SK-N-SH (cell line): Measurements from ENCODE around the gene TMEM182. TPM values are rescaled to one million over a fixed set of nuclear protein-coding genes. Genes with fewer than 3 reads are reported as not detected.

Experiments
- CTCF ChIA-PET: fragments of 300-600, 350-600 bp; formaldehyde crosslinking; extraction: SDS; loops from one replicate; lab custom pipeline; 2021; lab: Yijun Ruan, JAX
- POLR2A ChIA-PET: fragments of 350-600 bp; sonication (Branson Sonifier 250); formaldehyde crosslinking; extraction: SDS; loops from one replicate; lab custom pipeline; 2020; ENCODE audit warnings: antibody characterized with exemption, inconsistent platforms; lab: Yijun Ruan, JAX
- DNase-seq: peaks from one replicate; pipeline ENCODE4 v3.0.0; 2012
- H2AFZ ChIP-seq: fragments of 200-600 bp; sonication (generic); 2 replicates; pipeline ENCODE4 v1.8.1; 2016; ENCODE audit warnings: antibody characterized with exemption, mild to moderate bottlenecking, low read depth
- H3F3A ChIP-seq: fragments of 200-600 bp; sonication (generic); replicated peaks from 2 replicates; pipeline ENCODE3; 2016; ENCODE audit warnings: antibody characterized with exemption, mild to moderate bottlenecking; ENCODE audit not compliant: insufficient read depth
- H3K27ac ChIP-seq, 2 experiments: fragments of 200-500 bp in 1 of 2; fragments of 200-600 bp in 1 of 2; sonication (Bioruptor generic) in 1 of 2; sonication (generic), shearing (Covaris generic) in 1 of 2; 2 replicates each; pipeline versions ENCODE4 v1.5.1 to v1.6.1; 2014 to 2016; ENCODE audit warnings: low read depth in 2 of 2, inconsistent platforms in 1 of 2, low read length in 1 of 2, mild to moderate bottlenecking in 1 of 2, mixed read lengths in 1 of 2
- H3K27me3 ChIP-seq: fragments of 200-600 bp; sonication (generic), shearing (Covaris generic); 2 replicates; pipeline ENCODE4 v1.6.1; 2016; ENCODE audit warnings: mixed run types; ENCODE audit not compliant: insufficient read depth
- H3K36me3 ChIP-seq, 2 experiments: fragments of 200-500 bp in 1 of 2; fragments of 200-600 bp in 1 of 2; sonication (Bioruptor generic) in 1 of 2; sonication (generic) in 1 of 2; replicated peaks in 1 of 2; 2 replicates each; pipeline versions ENCODE3 to v1.5.1; 2014 to 2016; ENCODE audit warnings: low read length in 1 of 2, mild to moderate bottlenecking in 1 of 2; ENCODE audit not compliant: insufficient read depth in 2 of 2, control insufficient read depth in 1 of 2
- H3K4me1 ChIP-seq, 2 experiments: fragments of 200-500 bp in 1 of 2; fragments of 200-600 bp in 1 of 2; sonication (Bioruptor generic) in 1 of 2; sonication (generic), shearing (Covaris generic) in 1 of 2; 2 replicates each; pipeline versions ENCODE4 v1.5.1 to v1.6.1; 2014 to 2016; ENCODE audit warnings: low read depth in 1 of 2, low read length in 1 of 2, mixed run types in 1 of 2; ENCODE audit not compliant: insufficient read depth in 2 of 2, control insufficient read depth in 1 of 2
- H3K4me2 ChIP-seq: fragments of 200-600 bp; sonication (generic), shearing (Covaris generic); 2 replicates; pipeline ENCODE4 v1.6.1; 2017; ENCODE audit warnings: mixed run types
- H3K4me3 ChIP-seq, 2 experiments: fragments of 200-500 bp in 1 of 2; fragments of 200-600 bp in 1 of 2; sonication (Bioruptor generic) in 1 of 2; sonication (generic), shearing (Covaris generic) in 1 of 2; 2 replicates each; pipeline versions ENCODE4 v1.5.1 to v1.8.1; 2014 to 2016; ENCODE audit warnings: low read depth in 2 of 2, inconsistent platforms in 1 of 2, low read length in 1 of 2, mild to moderate bottlenecking in 1 of 2, mixed read lengths in 1 of 2, moderate library complexity in 1 of 2
- H3K79me2 ChIP-seq: fragments of 200-600 bp; sonication (generic); 2 replicates; pipeline ENCODE4 v1.8.1; 2017; ENCODE audit warnings: mild to moderate bottlenecking; ENCODE audit not compliant: insufficient read depth
- H3K9ac ChIP-seq: fragments of 200-600 bp; sonication (generic); 2 replicates; pipeline ENCODE4 v1.6.1; 2017; ENCODE audit warnings: mixed run types
- H3K9me2 ChIP-seq: fragments of 200-600 bp; sonication (generic); 2 replicates; pipeline ENCODE4 v1.6.1; 2017; ENCODE audit warnings: mixed run types
- H3K9me3 ChIP-seq: fragments of 200-600 bp; sonication (generic); 2 replicates; pipeline ENCODE4 v1.6.1; 2017; ENCODE audit warnings: mixed run types, mild to moderate bottlenecking, moderate library complexity
- H4K20me1 ChIP-seq: fragments of 200-600 bp; sonication (generic); 2 replicates; pipeline ENCODE4 v1.6.1; 2017; ENCODE audit warnings: mild to moderate bottlenecking, mixed run types; ENCODE audit not compliant: insufficient read depth
- CHD2 ChIP-seq: fragments of 150-350 bp; IDR thresholded peaks from 2 replicates; pipeline ENCODE4 v1.6.1; 2018; ENCODE audit warnings: low read length; ENCODE audit not compliant: partially characterized antibody
- ELF1 ChIP-seq: IDR thresholded peaks from 2 replicates; pipeline ENCODE4 v1.4.0; 2012
- EP300 ChIP-seq, 2 experiments: IDR thresholded peaks; 2 replicates each; pipeline versions ENCODE4 v1.4.0 to v1.6.1; 2012; ENCODE audit warnings: borderline replicate concordance in 1 of 2, low read depth in 1 of 2, low read length in 1 of 2
- EZH2phosphoT487 ChIP-seq: fragments of 200-600 bp; sonication (generic); IDR thresholded peaks from 2 replicates; pipeline ENCODE4 v1.6.1; 2017; ENCODE audit warnings: low read depth, mixed run types, mild to moderate bottlenecking, antibody characterized with exemption, moderate library complexity, borderline replicate concordance
- FOXM1 ChIP-seq: IDR thresholded peaks from 2 replicates; pipeline ENCODE4 v1.4.0; 2012; ENCODE audit warnings: low read depth, mild to moderate bottlenecking
- GATA2 ChIP-seq: sonication (generic); formaldehyde crosslinking; IDR thresholded peaks from 2 replicates; pipeline ENCODE4 v1.5.0; 2020; ENCODE audit warnings: mild to moderate bottlenecking, missing genetic modification reagents
- MXI1 ChIP-seq: IDR thresholded peaks from 2 replicates; pipeline ENCODE4 v1.6.1; 2012; ENCODE audit warnings: mild to moderate bottlenecking, low read depth, low read length, improper control_type of control experiment
- NFIC ChIP-seq: IDR thresholded peaks from 2 replicates; pipeline ENCODE4 v1.4.0; 2012; ENCODE audit warnings: borderline replicate concordance
- PBX3 ChIP-seq: IDR thresholded peaks from 2 replicates; pipeline ENCODE4; 2012
- RCOR1 ChIP-seq: fragments of 150-350 bp; IDR thresholded peaks from 2 replicates; pipeline ENCODE4 v1.6.1; 2017; ENCODE audit warnings: antibody characterized with exemption, low read length
- RXRA ChIP-seq: IDR thresholded peaks from 2 replicates; pipeline ENCODE4 v1.4.0; 2012; ENCODE audit warnings: low read depth, mild to moderate bottlenecking, borderline replicate concordance
- SMC3 ChIP-seq: IDR thresholded peaks from 2 replicates; pipeline ENCODE4 v1.6.1; 2012; ENCODE audit warnings: low read depth, low read length, improper control_type of control experiment
- TAF1 ChIP-seq: IDR thresholded peaks from 2 replicates; pipeline ENCODE4 v1.6.1; 2012; ENCODE audit warnings: low read depth, mild to moderate bottlenecking, low read length, moderate library complexity, borderline replicate concordance
- TCF12 ChIP-seq: IDR thresholded peaks from 2 replicates; pipeline ENCODE4 v1.4.0; 2012
- ZBTB33 ChIP-seq: IDR thresholded peaks from 2 replicates; pipeline ENCODE4 v1.4.0; 2012; ENCODE audit warnings: low read depth, borderline replicate concordance
- WGBS: methylation state at CpG from one replicate; pipeline ENCODE4 v1.1.6; 2017; ENCODE audit warnings: low lambda C conversion rate; 5-methylcytosine and 5-hydroxymethylcytosine counted together
- polyA plus RNA-seq, 3 experiments: library from polyadenylated mRNA; depleted of rRNA; stranded (reverse); fragments of >200 nt; gene quantifications; 2 replicates each; pipeline ENCODE4 v1.2.3, GENCODE V29; 2012
- TF ChIP-seq, protein P1 (sequence below): fragments of 150-350 bp; IDR thresholded peaks from 2 replicates; pipeline ENCODE4 v1.6.1; 2017; ENCODE audit warnings: antibody characterized with exemption, low read length, low read depth, borderline replicate concordance
- TF ChIP-seq, protein P2 (sequence below): IDR thresholded peaks from 2 replicates; pipeline ENCODE4 v1.4.0; 2012; ENCODE audit warnings: low read depth
- TF ChIP-seq, protein P3 (sequence below): IDR thresholded peaks from 2 replicates; pipeline ENCODE4 v1.4.0; 2012; ENCODE audit warnings: low read depth, borderline replicate concordance
- TF ChIP-seq, protein P4 (sequence below): fragments of 150-350 bp; IDR thresholded peaks from 2 replicates; pipeline ENCODE4 v1.6.1; 2016; ENCODE audit warnings: mild to moderate bottlenecking, low read depth, low read length

The TMEM182 gene
- polyA plus RNA-seq, 1 of the 3 experiments (the other 2 are of a cell fraction) = 1.7 TPM

GRCh38 chr2:102783506-102784183 is 21.8 kb downstream of the TMEM182 start (continued):
- TF ChIP-seq, protein P1, sequence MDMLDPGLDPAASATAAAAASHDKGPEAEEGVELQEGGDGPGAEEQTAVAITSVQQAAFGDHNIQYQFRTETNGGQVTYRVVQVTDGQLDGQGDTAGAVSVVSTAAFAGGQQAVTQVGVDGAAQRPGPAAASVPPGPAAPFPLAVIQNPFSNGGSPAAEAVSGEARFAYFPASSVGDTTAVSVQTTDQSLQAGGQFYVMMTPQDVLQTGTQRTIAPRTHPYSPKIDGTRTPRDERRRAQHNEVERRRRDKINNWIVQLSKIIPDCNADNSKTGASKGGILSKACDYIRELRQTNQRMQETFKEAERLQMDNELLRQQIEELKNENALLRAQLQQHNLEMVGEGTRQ = no peak
- TF ChIP-seq TAF1 = no peak
- TF ChIP-seq, protein P2, sequence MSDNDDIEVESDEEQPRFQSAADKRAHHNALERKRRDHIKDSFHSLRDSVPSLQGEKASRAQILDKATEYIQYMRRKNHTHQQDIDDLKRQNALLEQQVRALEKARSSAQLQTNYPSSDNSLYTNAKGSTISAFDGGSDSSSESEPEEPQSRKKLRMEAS = no peak

- WGBS = 60% methylated on average over 3 of the region's 3 CpGs
Measured at GRCh38 chr2:102784940-102785339, 23.1 kb downstream of the TMEM182 start.

More at GRCh38 chr2:102784940-102785339, 23.1 kb downstream of the TMEM182 start:
- H3K9ac ChIP-seq = no peak overlapping the region
- no peaks in the 10 kb centered on the region for H3K9me3 ChIP-seq
- CTCF ChIA-PET = interaction anchor here (1.2 kb wide), 1 partner anchor 48 kb away, joined by 3 read pairs; a partner anchor contains a TSS
- H3K4me1 ChIP-seq = no peaks in the 10 kb centered on the region; a peak in 1 of 4 replicates
- H3K36me3 ChIP-seq = no peaks in the 10 kb centered on the region
- H3K4me2 ChIP-seq = no peak overlapping the region
- no peaks in the 10 kb centered on the region for H4K20me1 ChIP-seq
- DNase-seq = no peak
- no peaks in the 10 kb centered on the region for H3K9me2 ChIP-seq
- TF ChIP-seq FOXM1 (no peak), TCF12 (no peak), ZBTB33 (no peak), GATA2 (no peak), EZH2phosphoT487 (no peak), RXRA (no peak), EP300 (IDR thresholded peaks at IDR 0.05; ENCODE audit: borderline replicate concordance in 1 of 2, low read depth in 1 of 2, low read length in 1 of 2) (no peak), TAF1 (no peak), MXI1 (no peak), PBX3 (no peak), RCOR1 (no peak), SMC3 (no peak), CHD2 (no peak), ELF1 (no peak), NFIC (no peak)
- TF ChIP-seq, protein P3, sequence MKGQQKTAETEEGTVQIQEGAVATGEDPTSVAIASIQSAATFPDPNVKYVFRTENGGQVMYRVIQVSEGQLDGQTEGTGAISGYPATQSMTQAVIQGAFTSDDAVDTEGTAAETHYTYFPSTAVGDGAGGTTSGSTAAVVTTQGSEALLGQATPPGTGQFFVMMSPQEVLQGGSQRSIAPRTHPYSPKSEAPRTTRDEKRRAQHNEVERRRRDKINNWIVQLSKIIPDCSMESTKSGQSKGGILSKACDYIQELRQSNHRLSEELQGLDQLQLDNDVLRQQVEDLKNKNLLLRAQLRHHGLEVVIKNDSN = no peak
- TF ChIP-seq, protein P2 = no peak
- TF ChIP-seq, protein P1 = no peak
- TF ChIP-seq, protein P4, sequence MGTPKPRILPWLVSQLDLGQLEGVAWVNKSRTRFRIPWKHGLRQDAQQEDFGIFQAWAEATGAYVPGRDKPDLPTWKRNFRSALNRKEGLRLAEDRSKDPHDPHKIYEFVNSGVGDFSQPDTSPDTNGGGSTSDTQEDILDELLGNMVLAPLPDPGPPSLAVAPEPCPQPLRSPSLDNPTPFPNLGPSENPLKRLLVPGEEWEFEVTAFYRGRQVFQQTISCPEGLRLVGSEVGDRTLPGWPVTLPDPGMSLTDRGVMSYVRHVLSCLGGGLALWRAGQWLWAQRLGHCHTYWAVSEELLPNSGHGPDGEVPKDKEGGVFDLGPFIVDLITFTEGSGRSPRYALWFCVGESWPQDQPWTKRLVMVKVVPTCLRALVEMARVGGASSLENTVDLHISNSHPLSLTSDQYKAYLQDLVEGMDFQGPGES = no peak
- no peaks in the 10 kb centered on the region for H3K79me2 ChIP-seq
- no peak overlapping the region for H2AFZ ChIP-seq
- POLR2A ChIA-PET = no interaction called here
- H3F3A ChIP-seq = no peaks in the 10 kb centered on the region
- H3K27ac ChIP-seq = no peak overlapping the region
- H3K4me3 ChIP-seq = no peak overlapping the region
- H3K27me3 ChIP-seq = no peaks in the 10 kb centered on the region
